ENCODE data around the gene SEMA3E. TPM values are rescaled to one million over a fixed set of nuclear protein-coding genes. Genes with fewer than 3 reads are reported as not detected.

SEMA3E gene
- total and polyA plus RNA-seq, 10 of the 15 experiments (the other 5 are each of a cell fraction or from before 2014, with no cell fraction given) = 0.08 to 2.0 (median 0.82) TPM

GRCh38 chr7:83427884-83428283 is 221.1 kb downstream of the SEMA3E start:
- Histone ChIP-seq H3K4me1 (ENCODE audit: control insufficient read depth, insufficient read depth, low read length) (no peaks in the 10 kb centered on the region), H3K9me3 (replicated peaks; ENCODE audit: control insufficient read depth, insufficient read depth, low read length) (no peaks in the 10 kb centered on the region), H2AFZ (ENCODE audit: control insufficient read depth, low read depth, low read length) (no peak overlapping the region), H3K27ac (ENCODE audit: control insufficient read depth, insufficient read depth) (no peak overlapping the region), H4K20me1 (ENCODE audit: control insufficient read depth, insufficient read depth) (no peaks in the 10 kb centered on the region), H3K4me2 (ENCODE audit: control insufficient read depth, insufficient read depth) (no peak overlapping the region), H3K9ac (ENCODE audit: control insufficient read depth, insufficient read depth, low read length) (no peak overlapping the region), H3K27me3 (replicated peaks in 1 of 2; ENCODE audit: control insufficient read depth in 2 of 2, insufficient read depth in 2 of 2, low read length in 1 of 2) (no peaks in the 10 kb centered on the region), H3K79me2 (ENCODE audit: control insufficient read depth, insufficient read depth, low read length) (no peaks in the 10 kb centered on the region), H3K36me3 (ENCODE audit: control insufficient read depth in 2 of 2, insufficient read depth in 2 of 2, low read length in 1 of 2) (no peaks in the 10 kb centered on the region), H3K4me3 (no peak overlapping the region)
- ChIA-PET CTCF (interaction anchor here (0.6 to 1.1 kb wide), 3 partner anchors 9 to 228 kb away, joined by 3 to 4 read pairs (median 4); no protein-coding TSS in a partner anchor), SMC1A (ENCODE audit: uncharacterized antibody, unreplicated experiment) (interaction anchor here (0.5 to 1.6 kb wide), 3 partner anchors 12 to 230 kb away, joined by 3 to 4 read pairs (median 3); no protein-coding TSS in a partner anchor), RAD21 (ENCODE audit: unreplicated experiment) (interaction anchor here (1.0 kb wide), 1 partner anchor 12 kb away, joined by 4 read pairs; no protein-coding TSS in a partner anchor), POLR2A (no interaction called here)
- in situ Hi-C loops (cut with MboI) (no loop called here), intact Hi-C loops (cut with micrococcal nuclease; ENCODE audit: unreplicated experiment) (no loop called here)
- WGBS (ENCODE audit: insufficient coverage, insufficient replicate concordance, low lambda C conversion rate, missing lambda C conversion rate) = 83% methylated on average over 1 of the region's 1 CpG
- FAIRE-seq (no peak), ATAC-seq (no peak), DNase-seq (ENCODE audit: low read depth, low spot score) (no peak)
- no TSS peak for BruUV-seq (replicated peaks)
- TF ChIP-seq NFIC (IDR thresholded peaks at IDR 0.05; ENCODE audit: low read depth, low read length) = no peak
- TF ChIP-seq, protein P1, sequence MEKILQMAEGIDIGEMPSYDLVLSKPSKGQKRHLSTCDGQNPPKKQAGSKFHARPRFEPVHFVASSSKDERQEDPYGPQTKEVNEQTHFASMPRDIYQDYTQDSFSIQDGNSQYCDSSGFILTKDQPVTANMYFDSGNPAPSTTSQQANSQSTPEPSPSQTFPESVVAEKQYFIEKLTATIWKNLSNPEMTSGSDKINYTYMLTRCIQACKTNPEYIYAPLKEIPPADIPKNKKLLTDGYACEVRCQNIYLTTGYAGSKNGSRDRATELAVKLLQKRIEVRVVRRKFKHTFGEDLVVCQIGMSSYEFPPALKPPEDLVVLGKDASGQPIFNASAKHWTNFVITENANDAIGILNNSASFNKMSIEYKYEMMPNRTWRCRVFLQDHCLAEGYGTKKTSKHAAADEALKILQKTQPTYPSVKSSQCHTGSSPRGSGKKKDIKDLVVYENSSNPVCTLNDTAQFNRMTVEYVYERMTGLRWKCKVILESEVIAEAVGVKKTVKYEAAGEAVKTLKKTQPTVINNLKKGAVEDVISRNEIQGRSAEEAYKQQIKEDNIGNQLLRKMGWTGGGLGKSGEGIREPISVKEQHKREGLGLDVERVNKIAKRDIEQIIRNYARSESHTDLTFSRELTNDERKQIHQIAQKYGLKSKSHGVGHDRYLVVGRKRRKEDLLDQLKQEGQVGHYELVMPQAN (conservative IDR thresholded peaks at IDR 0.05) = no peak
- TF ChIP-seq, protein P2, sequence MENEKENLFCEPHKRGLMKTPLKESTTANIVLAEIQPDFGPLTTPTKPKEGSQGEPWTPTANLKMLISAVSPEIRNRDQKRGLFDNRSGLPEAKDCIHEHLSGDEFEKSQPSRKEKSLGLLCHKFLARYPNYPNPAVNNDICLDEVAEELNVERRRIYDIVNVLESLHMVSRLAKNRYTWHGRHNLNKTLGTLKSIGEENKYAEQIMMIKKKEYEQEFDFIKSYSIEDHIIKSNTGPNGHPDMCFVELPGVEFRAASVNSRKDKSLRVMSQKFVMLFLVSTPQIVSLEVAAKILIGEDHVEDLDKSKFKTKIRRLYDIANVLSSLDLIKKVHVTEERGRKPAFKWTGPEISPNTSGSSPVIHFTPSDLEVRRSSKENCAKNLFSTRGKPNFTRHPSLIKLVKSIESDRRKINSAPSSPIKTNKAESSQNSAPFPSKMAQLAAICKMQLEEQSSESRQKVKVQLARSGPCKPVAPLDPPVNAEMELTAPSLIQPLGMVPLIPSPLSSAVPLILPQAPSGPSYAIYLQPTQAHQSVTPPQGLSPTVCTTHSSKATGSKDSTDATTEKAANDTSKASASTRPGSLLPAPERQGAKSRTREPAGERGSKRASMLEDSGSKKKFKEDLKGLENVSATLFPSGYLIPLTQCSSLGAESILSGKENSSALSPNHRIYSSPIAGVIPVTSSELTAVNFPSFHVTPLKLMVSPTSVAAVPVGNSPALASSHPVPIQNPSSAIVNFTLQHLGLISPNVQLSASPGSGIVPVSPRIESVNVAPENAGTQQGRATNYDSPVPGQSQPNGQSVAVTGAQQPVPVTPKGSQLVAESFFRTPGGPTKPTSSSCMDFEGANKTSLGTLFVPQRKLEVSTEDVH (IDR thresholded peaks at IDR 0.05; ENCODE audit: low read depth, partially characterized antibody) = no peak
- TF ChIP-seq, protein P3, sequence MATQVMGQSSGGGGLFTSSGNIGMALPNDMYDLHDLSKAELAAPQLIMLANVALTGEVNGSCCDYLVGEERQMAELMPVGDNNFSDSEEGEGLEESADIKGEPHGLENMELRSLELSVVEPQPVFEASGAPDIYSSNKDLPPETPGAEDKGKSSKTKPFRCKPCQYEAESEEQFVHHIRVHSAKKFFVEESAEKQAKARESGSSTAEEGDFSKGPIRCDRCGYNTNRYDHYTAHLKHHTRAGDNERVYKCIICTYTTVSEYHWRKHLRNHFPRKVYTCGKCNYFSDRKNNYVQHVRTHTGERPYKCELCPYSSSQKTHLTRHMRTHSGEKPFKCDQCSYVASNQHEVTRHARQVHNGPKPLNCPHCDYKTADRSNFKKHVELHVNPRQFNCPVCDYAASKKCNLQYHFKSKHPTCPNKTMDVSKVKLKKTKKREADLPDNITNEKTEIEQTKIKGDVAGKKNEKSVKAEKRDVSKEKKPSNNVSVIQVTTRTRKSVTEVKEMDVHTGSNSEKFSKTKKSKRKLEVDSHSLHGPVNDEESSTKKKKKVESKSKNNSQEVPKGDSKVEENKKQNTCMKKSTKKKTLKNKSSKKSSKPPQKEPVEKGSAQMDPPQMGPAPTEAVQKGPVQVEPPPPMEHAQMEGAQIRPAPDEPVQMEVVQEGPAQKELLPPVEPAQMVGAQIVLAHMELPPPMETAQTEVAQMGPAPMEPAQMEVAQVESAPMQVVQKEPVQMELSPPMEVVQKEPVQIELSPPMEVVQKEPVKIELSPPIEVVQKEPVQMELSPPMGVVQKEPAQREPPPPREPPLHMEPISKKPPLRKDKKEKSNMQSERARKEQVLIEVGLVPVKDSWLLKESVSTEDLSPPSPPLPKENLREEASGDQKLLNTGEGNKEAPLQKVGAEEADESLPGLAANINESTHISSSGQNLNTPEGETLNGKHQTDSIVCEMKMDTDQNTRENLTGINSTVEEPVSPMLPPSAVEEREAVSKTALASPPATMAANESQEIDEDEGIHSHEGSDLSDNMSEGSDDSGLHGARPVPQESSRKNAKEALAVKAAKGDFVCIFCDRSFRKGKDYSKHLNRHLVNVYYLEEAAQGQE (IDR thresholded peaks at IDR 0.05; ENCODE audit: low read depth, low read length) = no peak
- no peak for TF ChIP-seq ZSCAN29 (IDR thresholded peaks at IDR 0.05)
- no peak for TF ChIP-seq BRCA1 (IDR thresholded peaks at IDR 0.05; ENCODE audit: low read depth, low read length)
- TF ChIP-seq ATF7 (IDR thresholded peaks at IDR 0.05; ENCODE audit: low read depth) = no peak
- no peak for TF ChIP-seq NFYB (IDR thresholded peaks at IDR 0.05; ENCODE audit: insufficient read depth, low read depth, low read length)
- no peak for TF ChIP-seq ZNF24 (IDR thresholded peaks at IDR 0.05)
- TF ChIP-seq MTA3 (IDR thresholded peaks at IDR 0.05; ENCODE audit: borderline replicate concordance, low read length) = no peak
- TF ChIP-seq, protein P4, sequence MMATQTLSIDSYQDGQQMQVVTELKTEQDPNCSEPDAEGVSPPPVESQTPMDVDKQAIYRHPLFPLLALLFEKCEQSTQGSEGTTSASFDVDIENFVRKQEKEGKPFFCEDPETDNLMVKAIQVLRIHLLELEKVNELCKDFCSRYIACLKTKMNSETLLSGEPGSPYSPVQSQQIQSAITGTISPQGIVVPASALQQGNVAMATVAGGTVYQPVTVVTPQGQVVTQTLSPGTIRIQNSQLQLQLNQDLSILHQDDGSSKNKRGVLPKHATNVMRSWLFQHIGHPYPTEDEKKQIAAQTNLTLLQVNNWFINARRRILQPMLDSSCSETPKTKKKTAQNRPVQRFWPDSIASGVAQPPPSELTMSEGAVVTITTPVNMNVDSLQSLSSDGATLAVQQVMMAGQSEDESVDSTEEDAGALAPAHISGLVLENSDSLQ (IDR thresholded peaks at IDR 0.05) = no peak

All from GM12878 (cell line).